ENCODE measurements around the gene LDLRAD4.

DNA sequence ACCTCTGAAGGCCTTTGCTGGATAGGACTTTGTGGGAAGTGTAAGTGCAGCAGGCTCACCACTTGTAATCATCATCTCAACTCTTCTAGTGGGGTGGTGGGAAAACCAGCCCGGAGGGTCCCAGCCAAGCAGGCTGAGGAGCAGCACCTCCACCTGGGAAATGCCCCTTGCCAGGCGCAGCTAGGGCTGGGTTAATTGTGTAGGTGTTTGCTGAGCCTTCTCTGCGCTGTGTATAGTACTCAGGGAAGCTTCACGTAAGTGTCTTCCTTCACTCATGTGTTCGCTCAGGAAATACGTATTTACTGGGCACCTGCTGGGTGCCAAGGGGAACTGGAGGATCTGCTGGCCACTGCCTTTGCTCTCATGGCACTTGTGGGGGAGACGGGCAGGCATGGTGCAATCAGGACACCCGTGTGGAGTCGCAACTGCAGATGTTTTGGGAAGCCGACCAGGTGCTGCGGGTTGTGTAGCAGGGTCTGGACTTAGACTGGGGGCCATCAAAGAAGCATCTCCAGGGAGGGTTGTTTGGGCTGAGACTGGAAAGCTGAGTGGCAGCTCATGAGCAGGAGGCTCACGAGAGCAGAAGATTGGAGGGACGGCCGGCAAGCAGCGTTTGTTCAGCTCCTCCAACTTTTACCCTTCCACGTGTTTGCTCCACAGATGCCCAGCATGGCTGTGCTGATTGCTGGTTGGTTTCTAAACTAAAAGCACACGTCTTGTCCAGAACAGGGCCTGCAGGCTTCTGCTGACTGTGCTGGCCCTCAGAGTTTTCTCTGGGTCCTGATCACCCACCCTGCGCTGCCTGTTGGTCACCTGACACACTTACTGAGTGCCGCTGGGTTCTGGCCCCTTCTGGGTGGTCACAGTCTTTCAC lies 164.6 kb downstream of the LDLRAD4 start:
- TF ChIP-seq POLR2A (IDR thresholded peaks at IDR 0.05; ENCODE audit: low read depth, low read length) (no peak), POLR2AphosphoS5 (IDR thresholded peaks at IDR 0.05; ENCODE audit: low read depth, low read length) (no peak)

Data from GM12891 (cell line).